ENCODE measurements around the gene ARHGEF2.

ARHGEF2 gene

DNA sequence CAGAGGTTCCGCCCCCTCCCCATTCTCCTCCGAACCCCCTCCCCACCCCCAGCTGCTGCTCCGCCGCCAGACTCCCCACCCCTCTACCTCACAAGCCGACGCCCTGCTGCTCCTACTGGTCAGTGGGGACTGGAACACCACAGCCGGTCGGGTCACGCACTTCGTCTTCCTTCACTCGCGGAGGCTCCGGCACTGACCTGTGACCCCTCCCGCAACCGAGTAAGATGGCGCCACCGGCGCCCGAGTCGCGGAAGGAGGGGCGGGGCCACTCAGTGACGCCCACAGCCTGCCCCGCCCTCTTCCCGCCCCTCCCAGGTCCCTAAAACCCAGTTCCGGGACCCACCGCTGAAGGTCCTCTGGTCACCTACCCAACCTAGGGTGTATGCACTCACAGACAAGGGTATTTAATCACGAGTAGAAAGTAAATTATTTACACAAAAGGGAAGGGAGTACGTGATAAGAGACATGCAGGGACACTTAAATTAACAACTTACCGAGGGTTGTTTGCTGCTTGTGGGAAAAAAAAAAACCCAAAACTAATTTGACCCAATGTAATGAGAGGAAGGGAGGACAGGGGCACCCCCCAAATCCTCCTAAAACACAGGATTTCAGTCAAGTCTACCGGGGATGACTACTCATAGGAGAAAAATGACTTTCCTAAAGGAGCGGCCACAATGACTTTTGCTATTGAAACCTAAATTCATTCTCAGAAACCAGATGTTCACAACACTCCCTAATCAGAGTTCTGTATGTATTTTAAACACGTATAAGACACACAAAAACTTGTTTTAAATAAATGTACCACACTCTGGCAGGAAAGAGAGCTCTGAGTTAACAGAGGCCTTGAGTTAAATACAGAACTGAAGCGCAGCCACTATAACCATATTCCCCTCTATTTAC, 66.9 kb downstream of the ARHGEF2 start, which contains the start of gene RIT1:
Gene RIT1 (minus strand): TSS at position 194 of the 900 bp plus-strand sequence. CDS start 588 bp downstream, outside the sequence.
- no peak for DNase-seq (ENCODE audit: low read depth)

- DNase-seq (ENCODE audit: low read depth) = no peak
These were observed 67.7 kb downstream of the ARHGEF2 start for GRCh38 chr1:155910621-155911121.

GRCh38 chr1:155909894-155910293, 68.5 kb downstream of the ARHGEF2 start:
- no peak for DNase-seq (ENCODE audit: low read depth)

- DNase-seq (ENCODE audit: low read depth) = no peak
These were observed 74.1 kb downstream of the ARHGEF2 start for GRCh38 chr1:155904261-155904660.

GRCh38 chr1:155900161-155900560, 78.2 kb downstream of the ARHGEF2 start:
- no peak for DNase-seq (ENCODE audit: low read depth)

DNA sequence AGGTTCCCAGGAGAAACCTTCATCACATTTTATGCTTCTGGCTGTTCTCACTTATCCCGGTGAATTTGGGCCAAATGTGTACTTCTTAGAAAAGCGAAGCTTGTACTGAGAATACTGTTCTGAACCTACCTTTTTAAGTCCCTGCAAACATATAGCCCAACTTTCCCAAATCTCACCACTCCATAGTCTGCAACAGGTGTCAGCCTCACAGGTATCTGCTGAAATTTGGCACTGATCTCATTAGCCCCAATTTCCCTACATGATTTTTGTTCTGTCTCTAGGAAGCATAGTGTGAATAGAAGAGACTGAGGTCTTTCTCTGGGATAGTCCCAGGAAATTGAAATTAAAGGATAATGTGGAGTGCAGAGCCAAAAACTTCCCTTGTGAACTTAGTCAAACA, 78.7 kb downstream of the ARHGEF2 start:
- no peak for DNase-seq (ENCODE audit: low read depth)

DNA sequence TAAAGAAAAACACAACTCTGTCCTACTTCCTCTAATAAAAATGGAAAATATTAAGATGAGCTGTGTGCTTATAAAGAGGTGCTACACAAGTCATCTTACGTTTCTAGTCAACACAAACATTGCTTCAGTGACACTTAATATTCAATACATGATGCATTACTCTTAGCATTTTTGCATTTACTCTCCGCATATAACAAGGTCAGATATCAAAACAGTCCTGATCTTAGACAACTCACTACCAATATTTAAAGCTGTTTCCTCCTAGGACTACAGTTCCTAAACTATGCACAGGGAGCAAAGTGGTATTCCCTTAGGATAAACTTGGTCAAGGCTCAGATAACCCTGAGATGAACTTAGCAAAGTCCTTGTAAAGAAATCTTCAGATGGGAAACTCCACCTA, 79.5 kb downstream of the ARHGEF2 start:
- DNase-seq (ENCODE audit: low read depth) = no peak

GRCh38 chr1:155897746-155898145, 80.6 kb downstream of the ARHGEF2 start:
- no peak for DNase-seq (ENCODE audit: low read depth)

All from non-pigmented ciliary epithelial cell (primary cell).